ENCODE measurements around the gene GCN1. TPM values are rescaled to one million over a fixed set of nuclear protein-coding genes. Genes with fewer than 3 reads are reported as not detected.
A peak's percentile ranks its signal among the peaks of the same experiment; 100 is the strongest.

The GCN1 gene
- total RNA-seq, 1 experiment from 2014 or later, result 181 TPM

- TF ChIP-seq GTF2I (CRISPR knock-in tag; conservative IDR thresholded peaks at IDR 0.05) (no peak), MXD4 (CRISPR knock-in tag; IDR thresholded peaks at IDR 0.05; ENCODE audit: borderline replicate concordance) (no peak), ZNF425 (CRISPR knock-in tag; conservative IDR thresholded peaks at IDR 0.05) (no peak), PRRX2 (CRISPR knock-in tag; IDR thresholded peaks at IDR 0.05) (no peak)
Measured at GRCh38 chr12:120100630-120101029, 93.9 kb downstream of the GCN1 start (continued).

- POLR2A ChIA-PET, result no interaction called here
- CTCF ChIA-PET, result no interaction called here
- ATAC-seq (no peak), DNase-seq (ENCODE audit: low spot score) (no peak)
- H3K27ac Mint-ChIP-seq, result peak overlapping the region; percentile 57; the same call in 1 of the 2 replicates
- H3K4me3 Mint-ChIP-seq, result no peak overlapping the region
- TF ChIP-seq SMAD3 (CRISPR knock-in tag; IDR thresholded peaks at IDR 0.05; ENCODE audit: borderline replicate concordance) (no peak), FOXK1 (CRISPR knock-in tag; IDR thresholded peaks at IDR 0.05) (no peak), ARID4B (CRISPR knock-in tag; IDR thresholded peaks at IDR 0.05; ENCODE audit: borderline replicate concordance) (no peak), CREM (CRISPR knock-in tag; IDR thresholded peaks at IDR 0.05) (no peak), ZNF232 (CRISPR knock-in tag; IDR thresholded peaks at IDR 0.05) (no peak), ZNF423 (CRISPR knock-in tag; IDR thresholded peaks at IDR 0.05) (no peak), IRF1 (CRISPR knock-in tag; IDR thresholded peaks at IDR 0.05) (no peak), CTCF (IDR thresholded peaks at IDR 0.05) (no peak), PRRX2 (CRISPR knock-in tag; IDR thresholded peaks at IDR 0.05) (no peak), FOXP1 (CRISPR knock-in tag; IDR thresholded peaks at IDR 0.05; ENCODE audit: borderline replicate concordance) (no peak), ZNF121 (CRISPR knock-in tag; IDR thresholded peaks at IDR 0.05) (no peak), SMAD4 (CRISPR knock-in tag; IDR thresholded peaks at IDR 0.05) (no peak), ZNF512 (CRISPR knock-in tag; IDR thresholded peaks at IDR 0.05; ENCODE audit: borderline replicate concordance) (no peak)
- H3K36me3 Mint-ChIP-seq, result peaks cover 16% of the 10 kb centered on the region
- H3K9me3 Mint-ChIP-seq, result no peaks in the 10 kb centered on the region
- peaks cover 17% of the 10 kb centered on the region for H3K4me1 Mint-ChIP-seq
- no peaks in the 10 kb centered on the region for H3K27me3 Mint-ChIP-seq (ENCODE audit: low read depth)
Measured at GRCh38 chr12:120099738-120100137, 94.8 kb downstream of the GCN1 start.
